Measurements from ENCODE around the gene MED27. TPM values are rescaled to one million over a fixed set of nuclear protein-coding genes. Genes with fewer than 3 reads are reported as not detected.

Gene MED27
- total and polyA plus RNA-seq, 2 donors (not counting 1 experiment from before 2014, with no cell fraction given) = 13.4 to 44.7 TPM

- no peaks in the 10 kb centered on the region for H4K20me1 ChIP-seq (ENCODE audit: control insufficient read depth, extremely low read depth, insufficient read depth, low read length)
Measured at GRCh38 chr9:131959887-131960286, 119.8 kb downstream of the MED27 start.

GRCh38 chr9:131959056-131959455 is 120.6 kb downstream of the MED27 start:
- no peak for DNase-seq (ENCODE audit: low read depth in 2 of 2)
- H3K79me2 ChIP-seq (ENCODE audit: control insufficient read depth, insufficient read depth, low read length) = no peaks in the 10 kb centered on the region
- no peak overlapping the region for H3K9ac ChIP-seq (ENCODE audit: insufficient read depth, low read length)
- H3K27me3 ChIP-seq (ENCODE audit: control insufficient read depth, insufficient read depth, low read length) = no peaks in the 10 kb centered on the region
- H3K27ac ChIP-seq (ENCODE audit: insufficient read depth, low read length) = no peak overlapping the region
- H3K4me2 ChIP-seq (ENCODE audit: extremely low read depth, insufficient read depth, low read length) = no peak overlapping the region
- no peaks in the 10 kb centered on the region for H3K36me3 ChIP-seq (ENCODE audit: control insufficient read depth, insufficient read depth, low read length)
- H2AFZ ChIP-seq (ENCODE audit: low read length) = no peak overlapping the region
- TF ChIP-seq CTCF (conservative IDR thresholded peaks at IDR 0.05 in 1 of 2, IDR thresholded peaks at IDR 0.05 in 1 of 2; ENCODE audit: low read depth in 1 of 2, low read length in 2 of 2) = no peak
- no peak for TF ChIP-seq EZH2 (IDR thresholded peaks at IDR 0.05; ENCODE audit: low read length, missing control alignments)
- H4K20me1 ChIP-seq (ENCODE audit: control insufficient read depth, extremely low read depth, insufficient read depth, low read length) = no peaks in the 10 kb centered on the region
- H3K4me3 ChIP-seq (replicated peaks in 1 of 4; ENCODE audit: control extremely low read depth in 1 of 4, insufficient read depth in 1 of 4, low read depth in 3 of 4, low read length in 4 of 4) = no peak overlapping the region
- no peaks in the 10 kb centered on the region for H3K4me1 ChIP-seq (ENCODE audit: control insufficient read depth, extremely low read depth, insufficient read depth, low read length)
- H3K9me3 ChIP-seq (ENCODE audit: control insufficient read depth, insufficient read depth, low read depth, low read length) = no peaks in the 10 kb centered on the region

More at GRCh38 chr9:131959887-131960286, 119.8 kb downstream of the MED27 start:
- DNase-seq (ENCODE audit: low read depth in 2 of 2) = no peak
- Histone ChIP-seq H3K27me3 (ENCODE audit: control insufficient read depth, insufficient read depth, low read length) (no peaks in the 10 kb centered on the region), H2AFZ (ENCODE audit: low read length) (no peak overlapping the region), H3K4me3 (replicated peaks in 1 of 4; ENCODE audit: control extremely low read depth in 1 of 4, insufficient read depth in 1 of 4, low read depth in 3 of 4, low read length in 4 of 4) (no peak overlapping the region), H3K9ac (ENCODE audit: insufficient read depth, low read length) (no peak overlapping the region), H3K4me2 (ENCODE audit: extremely low read depth, insufficient read depth, low read length) (no peak overlapping the region), H3K27ac (ENCODE audit: insufficient read depth, low read length) (no peak overlapping the region), H3K9me3 (ENCODE audit: control insufficient read depth, insufficient read depth, low read depth, low read length) (no peaks in the 10 kb centered on the region), H3K79me2 (ENCODE audit: control insufficient read depth, insufficient read depth, low read length) (no peaks in the 10 kb centered on the region), H3K4me1 (ENCODE audit: control insufficient read depth, extremely low read depth, insufficient read depth, low read length) (no peaks in the 10 kb centered on the region), H3K36me3 (ENCODE audit: control insufficient read depth, insufficient read depth, low read length) (no peaks in the 10 kb centered on the region)
- no peak for TF ChIP-seq CTCF (conservative IDR thresholded peaks at IDR 0.05 in 1 of 2, IDR thresholded peaks at IDR 0.05 in 1 of 2; ENCODE audit: low read depth in 1 of 2, low read length in 2 of 2)
- TF ChIP-seq EZH2 (IDR thresholded peaks at IDR 0.05; ENCODE audit: low read length, missing control alignments) = no peak

GRCh38 chr9:131954299-131954698 is 125.4 kb downstream of the MED27 start:
- Histone ChIP-seq H3K36me3 (ENCODE audit: control insufficient read depth, insufficient read depth, low read length) (no peaks in the 10 kb centered on the region), H3K27ac (ENCODE audit: insufficient read depth, low read length) (no peak overlapping the region)
- TF ChIP-seq EZH2 (IDR thresholded peaks at IDR 0.05; ENCODE audit: low read length, missing control alignments) (no peak), CTCF (conservative IDR thresholded peaks at IDR 0.05 in 1 of 2, IDR thresholded peaks at IDR 0.05 in 1 of 2; ENCODE audit: low read depth in 1 of 2, low read length in 2 of 2) (no peak)

More at GRCh38 chr9:131954299-131954698, 125.4 kb downstream of the MED27 start:
- Histone ChIP-seq H3K9me3 (ENCODE audit: control insufficient read depth, insufficient read depth, low read depth, low read length) (no peaks in the 10 kb centered on the region), H3K27me3 (ENCODE audit: control insufficient read depth, insufficient read depth, low read length) (no peaks in the 10 kb centered on the region), H2AFZ (ENCODE audit: low read length) (no peak overlapping the region), H3K4me1 (ENCODE audit: control insufficient read depth, extremely low read depth, insufficient read depth, low read length) (peaks cover 5% of the 10 kb centered on the region), H3K4me2 (ENCODE audit: extremely low read depth, insufficient read depth, low read length) (no peak overlapping the region), H3K4me3 (replicated peaks in 1 of 4; ENCODE audit: control extremely low read depth in 1 of 4, insufficient read depth in 1 of 4, low read depth in 3 of 4, low read length in 4 of 4) (no peak overlapping the region), H4K20me1 (ENCODE audit: control insufficient read depth, extremely low read depth, insufficient read depth, low read length) (no peaks in the 10 kb centered on the region), H3K9ac (ENCODE audit: insufficient read depth, low read length) (no peak overlapping the region), H3K79me2 (ENCODE audit: control insufficient read depth, insufficient read depth, low read length) (no peaks in the 10 kb centered on the region)
- DNase-seq (ENCODE audit: low read depth in 2 of 2) = no peak
